Cardiac fibroblast (primary cell): Measurements from ENCODE around the gene BTBD1.
A peak's percentile ranks its signal among the peaks of the same experiment; 100 is the strongest.

Source experiments
- DNase-seq, 2 donors: peaks; one replicate each; pipeline versions ENCODE4 v3.0.0 to v3.0.0-alpha.2; 2010; ENCODE audit warnings: low read depth in 2 of 2
- H3K4me3 ChIP-seq, 2 donors: replicated peaks in 1 of 2; 1 replicate in 1 of 2; 2 replicates in 1 of 2; pipeline ENCODE4 v1.5.1; 2011; ENCODE audit warnings: low read depth in 2 of 2, low read length in 2 of 2, mild to moderate bottlenecking in 2 of 2, moderate library complexity in 1 of 2
- CTCF ChIP-seq: IDR thresholded peaks from one replicate; pipeline ENCODE4 v1.5.1; 2011; ENCODE audit warnings: low read depth, mild to moderate bottlenecking, low read length, inconsistent platforms

The BTBD1 gene

GRCh38 chr15:83066034-83066733 lies 868 bp downstream of the BTBD1 start:
- TF ChIP-seq CTCF, result no peak
- DNase-seq, result no peak

GRCh38 chr15:83065431-83065830 lies 1.6 kb downstream of the BTBD1 start:
- TF ChIP-seq CTCF, result no peak
- H3K4me3 ChIP-seq, result peak overlapping the region; percentile 63 to 81
- DNase-seq, result no peak

More at GRCh38 chr15:83066034-83066733, 868 bp downstream of the BTBD1 start:
- H3K4me3 ChIP-seq, result peak overlapping the region; percentile 63 to 81

- DNase-seq, result peak; percentile 22 to 44
- H3K4me3 ChIP-seq, result peak overlapping the region; percentile 6 to 81
- TF ChIP-seq CTCF, result no peak
Measured at GRCh38 chr15:83064859-83065258, 2.2 kb downstream of the BTBD1 start.

- DNase-seq, result no peak
- no peak overlapping the region for H3K4me3 ChIP-seq
- TF ChIP-seq CTCF, result no peak
Measured at GRCh38 chr15:83063551-83063950, 3.5 kb downstream of the BTBD1 start.

GRCh38 chr15:83062768-83063180 lies 4.3 kb downstream of the BTBD1 start:
- no peak for TF ChIP-seq CTCF
- no peak overlapping the region for H3K4me3 ChIP-seq
- no peak for DNase-seq

GRCh38 chr15:83061680-83062079 lies 5.4 kb downstream of the BTBD1 start:
- H3K4me3 ChIP-seq, result no peak overlapping the region
- TF ChIP-seq CTCF, result no peak
- peak in 1 of 2 donors; percentile 21 for DNase-seq
